OCI-LY1 (cell line): Measurements from ENCODE around the gene PDIA3.
A peak's percentile ranks its signal among the peaks of the same experiment; 100 is the strongest.

Experiments used
- H2AFZ ChIP-seq: fragments of 200-600 bp; sonication (generic), shearing (Covaris generic); 2 replicates; pipeline ENCODE4 v1.6.0; 2014; ENCODE audit warnings: antibody characterized with exemption, mild to moderate bottlenecking, low read length
- H3F3A ChIP-seq: fragments of 200-600 bp; sonication (generic), shearing (Covaris generic); 2 replicates; pipeline ENCODE4 v1.6.0; 2014; ENCODE audit warnings: mild to moderate bottlenecking, antibody characterized with exemption, low read length, moderate library complexity; ENCODE audit not compliant: insufficient read depth
- H3K27ac ChIP-seq: fragments of 200-600 bp; sonication (generic); 2 replicates; pipeline ENCODE4 v1.5.1; 2014; ENCODE audit warnings: low read length, mixed run types, mild to moderate bottlenecking, low read depth; ENCODE audit not compliant: poor library complexity, severe bottlenecking
- H3K27me3 ChIP-seq: fragments of 200-600 bp; sonication (generic); 2 replicates; pipeline ENCODE4 v1.6.0; 2014; ENCODE audit warnings: antibody characterized with exemption, mild to moderate bottlenecking, low read length, moderate library complexity; ENCODE audit not compliant: insufficient read depth
- H3K36me3 ChIP-seq: fragments of 200-600 bp; sonication (generic); 2 replicates; pipeline ENCODE4 v1.6.1; 2014; ENCODE audit warnings: mild to moderate bottlenecking, antibody characterized with exemption, low read length, moderate library complexity, mixed read lengths; ENCODE audit not compliant: insufficient read depth
- H3K4me1 ChIP-seq: fragments of 200-600 bp; sonication (generic); 2 replicates; pipeline ENCODE4 v1.5.1; 2014; ENCODE audit warnings: mild to moderate bottlenecking, low read length, moderate library complexity; ENCODE audit not compliant: insufficient read depth, severe bottlenecking
- H3K4me2 ChIP-seq: fragments of 200-600 bp; sonication (generic), shearing (Covaris generic); 2 replicates; pipeline ENCODE4 v1.6.1; 2014; ENCODE audit warnings: low read length
- H3K4me3 ChIP-seq: fragments of 200-600 bp; sonication (generic); 2 replicates; pipeline ENCODE4 v1.5.1; 2014; ENCODE audit warnings: low read length, low read depth, mild to moderate bottlenecking, mixed read lengths; ENCODE audit not compliant: poor library complexity, severe bottlenecking
- H3K79me2 ChIP-seq: fragments of 200-600 bp; shearing (Covaris generic); 2 replicates; pipeline ENCODE4 v1.6.1; 2016; ENCODE audit warnings: mixed run types, low read length, mixed read lengths; ENCODE audit not compliant: insufficient read depth
- H3K9ac ChIP-seq: fragments of 200-600 bp; sonication (generic), shearing (Covaris generic); 2 replicates; pipeline ENCODE4 v1.6.1; 2014; ENCODE audit warnings: mild to moderate bottlenecking, low read length, mixed read lengths
- H3K9me2 ChIP-seq: fragments of 200-600 bp; sonication (generic), shearing (Covaris generic); 2 replicates; pipeline ENCODE4 v1.6.1; 2014; ENCODE audit warnings: low read depth, mild to moderate bottlenecking, low read length, mixed read lengths
- H3K9me3 ChIP-seq: fragments of 200-600 bp; shearing (Covaris generic); 2 replicates; pipeline ENCODE4 v1.6.1; 2014; ENCODE audit warnings: low read length, mixed read lengths
- H4K20me1 ChIP-seq: fragments of 200-600 bp; sonication (generic), shearing (Covaris generic); 2 replicates; pipeline ENCODE4 v1.6.0; 2016; ENCODE audit warnings: mild to moderate bottlenecking, low read length; ENCODE audit not compliant: insufficient read depth
- CTCF ChIP-seq: fragments of 200-600 bp; sonication (generic), shearing (Covaris generic); IDR thresholded peaks from 2 replicates; pipeline ENCODE4 v1.5.1; 2017; ENCODE audit warnings: mild to moderate bottlenecking, antibody characterized with exemption, low read length, moderate library complexity, mixed read lengths
- EZH2 ChIP-seq: fragments of 200-600 bp; sonication (generic), shearing (Covaris generic); IDR thresholded peaks from 2 replicates; pipeline ENCODE4 v1.8.0; 2017; ENCODE audit warnings: borderline replicate concordance, mixed run types, mild to moderate bottlenecking, antibody characterized with exemption, low read length, moderate library complexity, mixed read lengths

PDIA3 gene

GRCh38 chr15:43762824-43763223, 16.6 kb downstream of the PDIA3 start:
- TF ChIP-seq EZH2 (no peak), CTCF (no peak)
- H3K4me3 ChIP-seq, result no peak overlapping the region
- H3K4me2 ChIP-seq, result no peak overlapping the region
- H3K27ac ChIP-seq, result no peak overlapping the region
- no peaks in the 10 kb centered on the region for H3K9me3 ChIP-seq
- peaks cover 93% of the 10 kb centered on the region for H3K36me3 ChIP-seq
- no peak overlapping the region for H3K9ac ChIP-seq
- H3K79me2 ChIP-seq, result no peaks in the 10 kb centered on the region
- no peaks in the 10 kb centered on the region for H3K4me1 ChIP-seq
- H3F3A ChIP-seq, result peaks cover 15% of the 10 kb centered on the region
- H2AFZ ChIP-seq, result no peak overlapping the region
- H3K9me2 ChIP-seq, result no peaks in the 10 kb centered on the region
- no peaks in the 10 kb centered on the region for H4K20me1 ChIP-seq
- H3K27me3 ChIP-seq, result no peaks in the 10 kb centered on the region

- no peaks in the 10 kb centered on the region for H3K27me3 ChIP-seq
- no peaks in the 10 kb centered on the region for H3K9me2 ChIP-seq
- H3K4me1 ChIP-seq, result no peaks in the 10 kb centered on the region
- H3F3A ChIP-seq, result peaks cover 16% of the 10 kb centered on the region
- H3K79me2 ChIP-seq, result no peaks in the 10 kb centered on the region
- H3K9ac ChIP-seq, result no peak overlapping the region
- no peak overlapping the region for H2AFZ ChIP-seq
- H3K27ac ChIP-seq, result no peak overlapping the region
- no peaks in the 10 kb centered on the region for H4K20me1 ChIP-seq
- H3K4me2 ChIP-seq, result no peak overlapping the region
- H3K9me3 ChIP-seq, result no peaks in the 10 kb centered on the region
- TF ChIP-seq CTCF (no peak), EZH2 (no peak)
- no peak overlapping the region for H3K4me3 ChIP-seq
- peaks cover 98% of the 10 kb centered on the region for H3K36me3 ChIP-seq
Measured at GRCh38 chr15:43763819-43764446, 17.7 kb downstream of the PDIA3 start.

- Histone ChIP-seq H3K9me3 (no peaks in the 10 kb centered on the region), H3K9me2 (no peaks in the 10 kb centered on the region), H3K36me3 (peaks cover 100% of the 10 kb centered on the region), H3F3A (peaks cover 55% of the 10 kb centered on the region), H2AFZ (no peak overlapping the region), H3K27me3 (no peaks in the 10 kb centered on the region), H3K4me1 (peaks cover 31% of the 10 kb centered on the region), H3K27ac (peak overlapping the region; percentile 70), H4K20me1 (no peaks in the 10 kb centered on the region), H3K4me2 (no peak overlapping the region), H3K9ac (no peak overlapping the region), H3K79me2 (no peaks in the 10 kb centered on the region), H3K4me3 (no peak overlapping the region)
- TF ChIP-seq CTCF (peak; percentile 93), EZH2 (no peak)
Measured at GRCh38 chr15:43769584-43770228, 23.5 kb downstream of the PDIA3 start.
